ENCODE data around the gene DUSP14.

GRCh38 chr17:37543637-37544052 lies 54.0 kb downstream of the DUSP14 start:
- TF ChIP-seq CTCF (IDR thresholded peaks at IDR 0.05) (no peak), POLR2A (IDR thresholded peaks at IDR 0.05) (no peak)
